ENCODE data around the gene PELI3. TPM values are rescaled to one million over a fixed set of nuclear protein-coding genes. Genes with fewer than 3 reads are reported as not detected.

PELI3 gene
- total RNA-seq, 1 donor from 2014 or later: 14.6 TPM

DNA sequence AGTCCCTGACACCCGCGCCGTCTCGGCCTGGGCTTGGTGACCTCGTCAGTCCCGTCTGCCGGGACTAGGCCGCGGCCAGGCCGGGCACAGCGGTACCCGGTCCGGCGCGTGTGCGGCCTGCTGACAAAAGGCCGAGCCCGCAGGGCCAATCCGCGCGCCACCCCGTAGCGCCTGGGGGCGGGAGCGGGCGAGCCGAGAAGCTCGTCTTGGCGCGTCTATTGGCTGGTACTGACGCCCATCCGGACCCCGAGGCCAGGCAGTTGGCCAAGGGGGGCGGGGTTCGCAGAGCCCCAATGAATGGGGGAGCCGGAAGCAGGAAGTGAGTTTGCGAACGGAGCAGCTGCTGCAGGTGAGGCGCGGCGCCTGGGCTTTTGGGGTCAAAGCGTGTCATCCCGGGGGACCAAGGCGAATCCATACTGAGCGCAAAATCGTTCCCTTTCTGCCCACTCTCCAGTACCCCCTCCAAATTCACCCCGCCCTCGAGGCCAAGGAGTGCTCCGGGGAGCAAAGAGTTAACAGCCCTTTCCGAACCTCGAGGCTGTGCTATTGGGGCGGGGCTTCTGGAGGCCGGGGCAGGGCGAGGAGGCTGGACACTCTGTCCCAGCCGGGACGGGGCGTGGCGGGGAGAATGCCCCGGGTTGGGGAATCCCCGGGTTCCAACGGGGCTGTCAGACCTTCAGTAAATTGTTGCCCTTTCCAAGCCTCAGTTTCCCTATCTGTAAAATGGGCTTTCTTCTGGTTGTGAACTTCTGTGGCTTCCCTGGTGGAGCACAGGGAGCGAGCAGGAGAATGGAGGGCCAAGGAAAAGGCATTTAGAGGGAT, 13.6 kb downstream of the PELI3 start, which contains the start of gene DPP3:
TSS of gene DPP3 (plus strand) at position 318 of the 822 bp plus-strand sequence. CDS start 1,767 bp downstream, outside the sequence.
- peak; percentile 96 for DNase-seq (ENCODE audit: low spot score)
- Mint-ChIP-seq H3K4me3 (ENCODE audit: low read depth) (peak within 1 kb of the TSS; percentile 85), H3K27ac (peak within 1 kb of the TSS; percentile 84), H3K4me1 (ENCODE audit: low read depth) (peaks cover 28% of the 10 kb centered on the region), H3K9me3 (no peaks in the 10 kb centered on the region), H3K27me3 (ENCODE audit: low read depth) (no peaks in the 10 kb centered on the region), H3K36me3 (ENCODE audit: low read depth) (peaks cover 20% of the 10 kb centered on the region)
- intact Hi-C loops (cut with micrococcal nuclease): loop anchor here (1.0 kb wide), 2 partner anchors 14 to 41 kb away; partner anchors contain the start of gene PELI3

DNA sequence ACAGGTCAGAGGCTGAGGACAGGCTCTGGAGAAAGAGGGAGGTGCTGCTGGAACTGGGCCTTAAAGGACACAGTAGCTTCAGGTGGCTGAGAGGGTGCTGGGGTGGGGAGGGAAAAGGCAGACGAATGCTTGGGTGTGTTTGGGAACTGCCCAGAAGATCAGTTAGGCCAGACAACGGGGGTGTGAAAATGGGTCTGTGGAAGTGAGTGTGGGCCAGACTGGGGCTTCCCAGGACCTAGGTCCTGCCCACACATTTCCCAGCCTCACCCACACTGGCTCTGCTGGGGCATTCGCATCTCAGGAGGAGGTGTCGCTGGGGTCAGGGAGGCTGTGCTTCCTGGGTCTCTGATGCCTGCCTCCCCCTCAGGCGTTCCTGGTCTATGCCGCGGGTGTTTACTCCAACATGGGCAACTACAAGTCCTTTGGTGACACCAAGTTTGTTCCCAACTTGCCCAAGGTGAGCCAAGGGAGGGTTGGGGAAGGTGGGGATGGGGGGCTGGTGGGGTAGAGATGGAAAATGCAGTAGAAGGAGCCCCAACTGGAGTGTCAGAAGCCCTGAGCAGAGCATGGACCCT, 18.2 kb downstream of the PELI3 start:
- Mint-ChIP-seq H3K9me3 (no peaks in the 10 kb centered on the region), H3K4me1 (ENCODE audit: low read depth) (peaks cover 20% of the 10 kb centered on the region), H3K36me3 (ENCODE audit: low read depth) (peaks cover 44% of the 10 kb centered on the region), H3K27ac (no peak overlapping the region), H3K27me3 (ENCODE audit: low read depth) (no peaks in the 10 kb centered on the region), H3K4me3 (ENCODE audit: low read depth) (no peak overlapping the region)
- no peak for DNase-seq (ENCODE audit: low spot score)
- intact Hi-C loops (cut with micrococcal nuclease): no loop called here

DNA sequence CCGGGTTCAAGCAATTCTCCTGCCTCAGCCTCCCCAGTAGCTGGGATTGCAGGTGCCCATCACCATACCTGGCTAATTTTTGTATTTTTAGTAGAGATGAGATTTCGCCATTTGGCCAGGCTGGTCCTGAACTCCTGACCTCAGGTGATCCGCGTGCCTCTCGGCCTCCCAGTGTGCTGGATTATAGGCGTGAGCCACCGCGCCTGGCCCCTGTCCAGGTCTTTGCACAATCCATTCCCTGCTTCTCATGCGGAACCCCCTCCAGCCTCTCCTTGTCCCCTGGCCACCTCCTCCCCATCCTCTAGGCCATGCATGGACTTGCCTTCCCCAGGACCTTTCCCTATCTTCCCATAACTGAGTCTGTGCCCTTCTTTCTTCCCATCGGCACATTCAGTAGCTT, 22.3 kb downstream of the PELI3 start:
- Mint-ChIP-seq H3K36me3 (ENCODE audit: low read depth) (peaks cover 42% of the 10 kb centered on the region), H3K27ac (no peak overlapping the region), H3K4me1 (ENCODE audit: low read depth) (peaks cover 8% of the 10 kb centered on the region), H3K27me3 (ENCODE audit: low read depth) (no peaks in the 10 kb centered on the region), H3K4me3 (ENCODE audit: low read depth) (no peak overlapping the region), H3K9me3 (no peaks in the 10 kb centered on the region)
- intact Hi-C loops (cut with micrococcal nuclease): no loop called here
- no peak for DNase-seq (ENCODE audit: low spot score)

DNA sequence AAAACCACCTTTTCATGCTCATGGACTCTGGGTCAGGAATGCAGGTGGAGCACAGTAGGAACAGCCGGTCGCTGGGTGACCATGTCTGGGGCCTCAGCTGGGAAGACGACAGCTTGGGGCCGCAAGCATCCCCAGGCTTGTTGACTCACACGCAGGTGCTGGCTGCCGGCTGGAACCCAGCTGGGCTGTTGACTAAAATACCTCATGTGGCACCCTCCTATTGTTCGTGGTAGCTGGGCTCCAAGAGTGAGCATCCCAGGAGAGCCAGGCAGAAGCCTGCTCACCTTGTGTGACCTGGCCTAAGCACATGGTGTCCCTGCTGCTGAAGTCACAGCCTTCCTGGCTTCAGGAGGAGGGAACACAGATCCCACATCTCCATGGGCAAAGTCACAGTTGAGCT, 22.9 kb downstream of the PELI3 start:
- Mint-ChIP-seq H3K27me3 (ENCODE audit: low read depth) (no peaks in the 10 kb centered on the region), H3K4me3 (ENCODE audit: low read depth) (no peak overlapping the region), H3K4me1 (ENCODE audit: low read depth) (peaks cover 3% of the 10 kb centered on the region), H3K27ac (no peak overlapping the region), H3K36me3 (ENCODE audit: low read depth) (peaks cover 42% of the 10 kb centered on the region), H3K9me3 (no peaks in the 10 kb centered on the region)
- DNase-seq (ENCODE audit: low spot score): no peak
- intact Hi-C loops (cut with micrococcal nuclease): no loop called here

DNA sequence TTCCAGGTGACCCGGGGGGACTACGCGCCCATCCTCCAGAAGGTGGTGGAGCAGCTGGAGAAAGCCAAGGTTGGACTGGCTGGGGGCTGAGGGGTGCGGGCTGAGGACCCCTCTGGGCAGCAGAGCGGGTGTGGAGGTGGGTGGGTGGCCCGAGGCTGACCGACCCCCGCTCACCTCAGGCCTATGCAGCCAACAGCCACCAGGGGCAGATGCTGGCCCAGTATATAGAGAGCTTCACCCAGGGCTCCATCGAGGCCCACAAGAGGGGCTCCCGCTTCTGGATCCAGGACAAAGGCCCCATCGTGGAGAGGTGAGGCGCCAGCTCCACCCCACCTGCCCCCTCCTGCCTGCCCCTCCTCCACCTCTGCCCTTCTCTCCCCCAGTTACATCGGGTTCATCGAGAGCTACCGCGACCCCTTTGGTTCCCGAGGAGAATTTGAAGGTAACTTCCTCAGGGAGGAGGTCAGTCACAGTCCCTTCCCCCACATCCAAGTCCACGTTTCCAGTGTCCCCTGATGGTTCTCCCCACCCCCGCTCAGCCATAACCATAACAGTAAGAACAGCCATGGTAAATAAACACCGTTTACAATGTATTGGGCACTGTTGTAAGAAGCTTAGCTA, 24.7 kb downstream of the PELI3 start:
- DNase-seq (ENCODE audit: low spot score): no peak
- Mint-ChIP-seq H3K9me3 (no peaks in the 10 kb centered on the region), H3K27me3 (ENCODE audit: low read depth) (no peaks in the 10 kb centered on the region), H3K4me1 (ENCODE audit: low read depth) (no peaks in the 10 kb centered on the region), H3K4me3 (ENCODE audit: low read depth) (no peak overlapping the region), H3K36me3 (ENCODE audit: low read depth) (peaks cover 39% of the 10 kb centered on the region), H3K27ac (no peak overlapping the region)
- intact Hi-C loops (cut with micrococcal nuclease): no loop called here

DNA sequence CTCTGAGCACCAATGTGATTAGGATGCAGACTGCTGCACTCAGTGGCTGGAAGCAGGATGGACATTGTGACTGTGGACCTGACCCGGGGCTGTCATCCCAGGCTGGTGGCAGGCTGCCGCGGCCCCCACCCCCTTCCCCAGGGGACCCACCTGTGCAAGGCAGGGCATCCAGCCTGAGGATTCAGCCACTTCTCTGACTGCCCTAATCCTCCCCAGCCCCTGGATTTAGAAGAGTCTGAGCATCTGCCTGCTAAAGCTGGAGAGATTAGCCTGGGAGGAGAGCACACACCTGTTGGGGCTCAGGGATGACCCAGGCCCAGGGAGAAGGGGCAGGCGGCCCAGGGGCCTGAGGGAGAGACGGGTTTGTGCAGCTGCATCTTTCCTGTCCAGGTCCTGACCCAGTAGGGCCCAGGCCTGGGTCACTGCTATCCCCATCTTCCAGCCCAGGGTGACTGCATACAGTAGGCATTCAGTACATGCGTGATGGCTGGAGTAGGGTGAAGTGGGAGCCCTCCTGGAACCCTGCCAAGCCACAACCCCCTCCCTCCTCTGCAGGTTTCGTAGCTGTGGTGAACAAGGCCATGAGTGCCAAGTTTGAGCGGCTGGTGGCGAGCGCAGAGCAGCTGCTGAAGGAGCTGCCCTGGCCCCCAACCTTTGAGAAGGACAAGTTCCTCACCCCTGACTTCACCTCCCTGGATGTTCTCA, 25.6 kb downstream of the PELI3 start:
- Mint-ChIP-seq H3K9me3 (no peaks in the 10 kb centered on the region), H3K4me3 (ENCODE audit: low read depth) (no peak overlapping the region), H3K4me1 (ENCODE audit: low read depth) (no peaks in the 10 kb centered on the region), H3K36me3 (ENCODE audit: low read depth) (peaks cover 40% of the 10 kb centered on the region), H3K27ac (peak overlapping the region; percentile 2), H3K27me3 (ENCODE audit: low read depth) (no peaks in the 10 kb centered on the region)
- DNase-seq (ENCODE audit: low spot score): no peak
- intact Hi-C loops (cut with micrococcal nuclease): no loop called here

DNA sequence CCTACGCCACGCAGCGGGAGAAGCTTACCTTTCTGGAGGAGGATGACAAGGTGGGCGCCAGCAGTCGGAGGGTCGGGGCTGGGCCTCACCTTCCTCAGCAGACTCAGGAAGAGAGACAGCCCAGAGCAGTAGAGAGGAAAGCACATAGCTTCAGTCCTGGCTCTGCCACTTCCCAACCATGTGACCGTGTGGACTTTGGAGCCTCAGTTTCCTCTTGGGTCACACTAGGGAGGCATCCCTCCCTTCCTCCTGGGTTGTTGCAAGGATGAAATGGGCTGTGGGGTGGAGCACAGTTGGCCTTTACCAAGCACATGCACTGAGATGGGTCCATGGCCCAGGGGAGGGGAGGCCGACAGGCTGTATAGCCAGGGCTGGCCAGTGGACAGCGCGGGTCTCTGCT, 26.4 kb downstream of the PELI3 start:
- no peaks in the 10 kb centered on the region for H3K9me3 Mint-ChIP-seq
- no peak for DNase-seq (ENCODE audit: low spot score)
- intact Hi-C loops (cut with micrococcal nuclease): no loop called here
- no peaks in the 10 kb centered on the region for H3K27me3 Mint-ChIP-seq (ENCODE audit: low read depth)
- no peak overlapping the region for H3K27ac Mint-ChIP-seq
- H3K4me3 Mint-ChIP-seq (ENCODE audit: low read depth): no peak overlapping the region
- H3K36me3 Mint-ChIP-seq (ENCODE audit: low read depth): peaks cover 33% of the 10 kb centered on the region
- no peaks in the 10 kb centered on the region for H3K4me1 Mint-ChIP-seq (ENCODE audit: low read depth)

DNA sequence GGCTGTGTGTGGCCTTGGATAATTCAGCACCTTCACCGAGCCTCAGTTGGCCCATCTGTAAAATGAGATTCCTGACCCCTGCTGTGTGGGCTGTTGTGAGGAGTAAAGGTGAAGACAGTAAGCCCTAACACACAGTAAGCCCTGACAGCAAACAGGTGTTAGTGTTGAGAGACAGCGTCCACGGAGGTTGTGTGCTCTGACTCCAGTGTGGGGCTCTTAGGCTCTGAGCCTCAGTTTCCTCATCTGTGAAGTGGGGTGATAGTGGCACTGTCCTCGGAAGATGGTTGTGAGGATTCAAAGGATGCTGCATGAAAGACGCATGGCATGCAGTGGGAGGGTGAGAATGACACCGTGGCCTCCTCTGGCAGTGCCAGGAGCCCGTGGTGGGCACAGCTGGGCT, 27.8 kb downstream of the PELI3 start:
- no peaks in the 10 kb centered on the region for H3K27me3 Mint-ChIP-seq (ENCODE audit: low read depth)
- intact Hi-C loops (cut with micrococcal nuclease): no loop called here
- no peaks in the 10 kb centered on the region for H3K9me3 Mint-ChIP-seq
- no peak overlapping the region for H3K27ac Mint-ChIP-seq
- H3K4me1 Mint-ChIP-seq (ENCODE audit: low read depth): no peaks in the 10 kb centered on the region
- peaks cover 32% of the 10 kb centered on the region for H3K36me3 Mint-ChIP-seq (ENCODE audit: low read depth)
- no peak for DNase-seq (ENCODE audit: low spot score)
- H3K4me3 Mint-ChIP-seq (ENCODE audit: low read depth): no peak overlapping the region

DNA sequence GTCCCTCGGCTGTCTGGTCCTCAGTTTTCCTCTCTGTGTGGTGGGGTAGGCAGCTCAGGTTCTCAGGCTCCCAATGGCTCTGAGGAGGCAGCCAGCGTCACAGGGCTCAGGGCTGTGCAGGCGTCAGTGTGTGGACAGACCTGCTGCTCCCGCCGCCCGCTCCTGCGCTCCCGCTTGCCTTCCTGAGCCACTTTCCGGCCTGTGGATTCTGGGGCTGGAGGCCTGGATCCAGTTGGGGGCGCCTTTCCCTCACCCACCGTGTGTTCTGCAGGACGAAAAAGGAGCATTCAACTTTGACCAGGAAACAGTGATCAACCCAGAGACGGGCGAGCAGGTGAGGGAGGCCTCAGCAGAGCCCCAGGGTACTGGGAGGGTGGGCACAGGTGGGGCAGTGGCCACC, 28.2 kb downstream of the PELI3 start:
- no peak for DNase-seq (ENCODE audit: low spot score)
- H3K36me3 Mint-ChIP-seq (ENCODE audit: low read depth): peaks cover 30% of the 10 kb centered on the region
- no peak overlapping the region for H3K27ac Mint-ChIP-seq
- no peaks in the 10 kb centered on the region for H3K4me1 Mint-ChIP-seq (ENCODE audit: low read depth)
- H3K9me3 Mint-ChIP-seq: no peaks in the 10 kb centered on the region
- intact Hi-C loops (cut with micrococcal nuclease): no loop called here
- H3K27me3 Mint-ChIP-seq (ENCODE audit: low read depth): no peaks in the 10 kb centered on the region
- no peak overlapping the region for H3K4me3 Mint-ChIP-seq (ENCODE audit: low read depth)

DNA sequence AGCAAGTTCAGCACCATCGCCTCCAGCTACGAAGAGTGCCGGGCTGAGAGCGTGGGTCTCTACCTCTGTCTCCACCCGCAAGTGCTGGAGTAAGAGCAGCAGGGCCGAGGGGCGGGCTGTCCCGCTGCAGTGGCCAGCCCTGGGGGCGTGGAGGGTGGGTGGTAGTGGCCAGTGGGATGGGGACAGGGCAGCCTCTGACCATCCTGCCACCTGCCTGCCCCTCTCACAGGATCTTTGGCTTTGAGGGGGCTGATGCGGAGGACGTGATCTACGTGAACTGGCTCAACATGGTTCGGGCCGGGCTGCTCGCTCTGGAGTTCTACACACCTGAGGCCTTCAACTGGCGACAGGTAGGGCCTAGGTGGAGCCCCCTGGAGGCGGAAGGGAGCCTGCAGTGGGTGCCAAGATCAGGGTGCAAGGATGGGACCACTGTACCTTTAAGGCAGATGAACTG, 28.7 kb downstream of the PELI3 start:
- intact Hi-C loops (cut with micrococcal nuclease): no loop called here
- Mint-ChIP-seq H3K4me3 (ENCODE audit: low read depth) (no peak overlapping the region), H3K27me3 (ENCODE audit: low read depth) (no peaks in the 10 kb centered on the region), H3K27ac (no peak overlapping the region), H3K36me3 (ENCODE audit: low read depth) (peaks cover 29% of the 10 kb centered on the region), H3K9me3 (no peaks in the 10 kb centered on the region), H3K4me1 (ENCODE audit: low read depth) (no peaks in the 10 kb centered on the region)
- DNase-seq (ENCODE audit: low spot score): no peak

DNA sequence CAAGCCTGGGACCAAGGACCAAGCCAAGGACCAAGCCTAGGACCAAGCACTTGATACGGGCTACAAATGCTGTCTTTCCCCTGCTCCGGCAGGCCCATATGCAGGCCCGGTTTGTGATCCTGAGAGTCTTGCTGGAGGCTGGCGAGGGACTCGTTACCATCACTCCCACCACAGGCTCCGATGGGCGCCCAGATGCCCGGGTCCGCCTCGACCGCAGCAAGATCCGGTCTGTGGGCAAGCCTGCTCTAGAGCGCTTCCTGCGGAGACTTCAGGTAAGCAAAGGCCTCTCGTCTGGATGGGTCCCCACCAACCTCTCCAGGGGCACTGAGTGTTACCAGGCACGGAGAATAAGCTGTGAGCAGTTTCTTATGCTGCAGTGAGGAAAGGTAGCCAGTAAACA, 30.5 kb downstream of the PELI3 start:
- H3K4me3 Mint-ChIP-seq (ENCODE audit: low read depth): no peak overlapping the region
- peaks cover 26% of the 10 kb centered on the region for H3K36me3 Mint-ChIP-seq (ENCODE audit: low read depth)
- no peaks in the 10 kb centered on the region for H3K4me1 Mint-ChIP-seq (ENCODE audit: low read depth)
- no peak overlapping the region for H3K27ac Mint-ChIP-seq
- no peak for DNase-seq (ENCODE audit: low spot score)
- intact Hi-C loops (cut with micrococcal nuclease): no loop called here
- H3K9me3 Mint-ChIP-seq: no peaks in the 10 kb centered on the region
- H3K27me3 Mint-ChIP-seq (ENCODE audit: low read depth): no peaks in the 10 kb centered on the region

DNA sequence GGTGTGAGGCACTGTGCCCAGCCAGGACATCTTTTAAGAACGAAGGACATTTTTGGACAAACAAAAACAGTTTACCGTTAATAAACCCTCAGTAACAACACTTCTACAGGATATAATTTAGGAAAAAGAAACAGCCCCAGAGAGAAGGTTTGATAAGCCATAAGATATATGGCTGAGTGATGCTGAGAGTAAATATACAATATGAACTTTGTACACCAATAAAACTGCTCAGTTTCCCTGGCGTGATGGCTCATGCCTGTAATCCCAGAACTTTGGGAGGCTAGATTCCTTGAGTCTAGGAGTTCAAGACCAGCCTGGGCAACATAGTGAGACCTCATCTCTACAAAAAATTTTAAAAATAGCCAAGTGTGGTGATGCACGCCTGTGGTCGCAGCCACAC, 31.8 kb downstream of the PELI3 start:
- intact Hi-C loops (cut with micrococcal nuclease): no loop called here
- Mint-ChIP-seq H3K27me3 (ENCODE audit: low read depth) (no peaks in the 10 kb centered on the region), H3K36me3 (ENCODE audit: low read depth) (peaks cover 19% of the 10 kb centered on the region), H3K27ac (no peak overlapping the region), H3K9me3 (no peaks in the 10 kb centered on the region), H3K4me1 (ENCODE audit: low read depth) (no peaks in the 10 kb centered on the region), H3K4me3 (ENCODE audit: low read depth) (no peak overlapping the region)
- no peak for DNase-seq (ENCODE audit: low spot score)

All from activated T-helper 2 cell treated with anti-CD3 and anti-CD28 coated beads, Interferon-gamma antibody, Interleukin-2, Interleukin-4, amounts not matched to agents 10 μg/mL and 5 μg/mL and 100 μg/mL, durations not matched to agents 14 hours and 24 hours and 36 hours (primary cell).